ENCODE results near the gene UNKL.
"Not testable (repeated sequence)": the region's sequence is repeated elsewhere in the genome, so short reads cannot be mapped to it uniquely, and the experiment has no call there.

The UNKL gene

DNA sequence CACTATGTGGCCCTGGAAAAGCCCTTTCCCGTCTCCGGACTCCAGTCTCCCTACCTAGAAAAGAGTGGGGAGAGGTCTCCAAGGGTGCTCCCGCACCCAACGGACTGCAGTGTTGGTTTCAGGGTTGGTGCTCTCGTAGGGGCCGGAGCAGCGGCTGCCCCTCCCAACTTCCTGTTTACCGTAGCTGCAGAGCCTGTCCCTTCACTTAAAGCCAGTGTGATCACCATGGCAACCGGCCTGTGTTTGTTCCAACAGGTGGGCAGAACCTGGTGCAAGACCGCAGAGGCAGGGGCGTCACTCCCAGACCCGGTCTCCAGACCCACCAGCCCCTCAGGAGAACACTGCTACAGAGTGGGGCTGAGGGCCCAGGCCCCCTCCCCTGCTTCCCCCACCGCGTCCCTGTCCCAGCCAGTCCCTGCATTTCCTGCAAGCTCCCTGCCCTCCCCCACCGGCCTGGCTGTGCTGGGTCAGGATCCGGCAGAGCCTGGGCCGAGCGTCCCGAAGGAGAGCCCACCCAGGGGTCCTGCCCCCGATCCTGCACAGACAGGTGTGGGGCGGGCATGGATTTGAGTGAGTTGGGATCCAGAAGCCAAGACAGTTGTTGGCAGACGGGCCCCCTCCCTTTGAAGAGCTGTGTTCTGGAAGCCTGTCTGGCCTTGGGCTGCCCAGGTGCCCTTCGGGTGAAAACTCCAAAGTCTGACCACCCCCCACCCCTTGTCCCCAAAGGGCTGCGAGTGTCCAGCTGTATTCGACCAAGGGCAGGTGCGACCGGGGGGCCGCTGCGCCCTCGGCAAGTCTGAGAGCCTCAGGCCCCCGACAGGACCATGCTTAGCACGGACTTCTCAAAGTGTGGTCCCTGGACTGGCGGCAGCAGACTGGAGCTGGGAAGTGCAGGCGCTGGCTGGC is 82.5 kb downstream of the UNKL start:
- Mint-ChIP-seq H3K27ac (no peak overlapping the region), H3K4me3 (peak overlapping the region; percentile 75), H3K9me3 (ENCODE audit: low read depth) (no peaks in the 10 kb centered on the region), H3K36me3 (no peaks in the 10 kb centered on the region), H3K4me1 (ENCODE audit: low read depth) (peaks cover 18% of the 10 kb centered on the region), H3K27me3 (peaks cover 6% of the 10 kb centered on the region)

DNA sequence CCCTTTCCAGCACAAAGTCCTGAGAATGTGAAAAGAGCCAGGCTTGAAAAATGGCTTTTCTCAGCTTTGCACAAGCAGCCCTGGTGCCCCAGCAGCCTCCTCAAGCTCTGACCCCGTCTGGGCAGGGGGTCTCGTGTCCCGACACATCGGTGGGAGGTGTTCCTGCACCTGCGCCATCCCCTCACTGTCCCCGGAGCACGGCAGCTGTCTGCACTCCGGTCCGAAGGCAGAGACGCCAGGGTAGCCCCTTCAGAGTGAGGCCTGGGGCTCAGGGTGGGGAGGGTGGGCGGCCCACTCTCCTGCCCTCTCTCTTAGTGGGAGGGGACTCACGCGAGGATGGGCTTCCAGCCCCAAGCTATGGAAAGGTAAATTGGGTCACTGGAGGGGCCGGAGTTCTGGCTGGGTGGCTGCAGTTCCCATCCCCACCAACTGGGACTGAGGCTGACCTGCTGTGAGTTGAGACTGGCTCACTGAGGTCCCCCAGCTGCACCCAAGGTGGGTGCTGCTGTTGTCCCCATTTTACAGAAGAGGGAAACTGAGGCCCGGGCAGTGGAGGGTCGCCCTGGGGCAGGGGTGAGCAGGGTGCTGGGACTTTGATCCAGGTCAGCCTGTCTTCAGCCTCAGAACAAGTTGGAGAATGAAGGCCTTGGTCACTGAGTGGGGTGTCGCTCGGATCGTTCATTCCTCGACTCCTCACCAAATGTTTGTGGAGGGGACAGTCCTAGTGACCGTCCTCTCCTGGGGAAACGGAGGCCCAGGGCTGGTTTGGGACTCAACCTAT is 83.4 kb downstream of the UNKL start:
- peaks cover 6% of the 10 kb centered on the region for H3K27me3 Mint-ChIP-seq
- no peak overlapping the region for H3K27ac Mint-ChIP-seq
- H3K36me3 Mint-ChIP-seq, result no peaks in the 10 kb centered on the region

DNA sequence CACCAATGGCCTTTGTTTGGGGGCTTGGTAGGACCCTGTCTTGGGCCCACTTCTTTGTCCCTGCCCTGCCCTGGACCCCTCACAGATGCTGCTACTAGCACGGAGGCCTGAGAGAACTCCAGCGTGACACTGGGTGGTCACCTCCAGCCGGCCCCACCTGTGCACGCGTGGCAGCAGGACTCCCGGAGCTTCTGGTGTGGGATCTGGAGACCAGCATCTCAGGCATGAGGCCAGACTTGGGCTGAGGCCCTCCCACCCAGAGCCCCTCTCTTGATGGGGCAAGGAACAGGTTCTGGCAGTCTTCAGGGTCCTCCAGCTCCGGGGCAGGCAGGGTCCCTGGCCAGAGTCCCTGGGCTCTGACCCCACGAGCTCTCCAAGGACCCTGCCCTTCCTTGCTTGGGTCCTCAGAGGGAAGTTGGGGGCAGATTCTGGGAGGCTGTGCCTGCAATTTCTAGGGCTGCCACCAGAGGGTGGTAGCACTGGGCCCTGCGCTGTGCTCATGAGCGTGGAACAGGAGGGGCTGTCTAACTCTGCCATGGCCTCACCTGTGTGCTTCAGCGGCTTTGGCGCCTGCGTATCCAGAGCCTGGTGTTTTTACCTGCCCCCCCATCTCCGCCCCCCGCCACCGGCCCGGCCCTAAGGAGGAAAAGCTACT is 84.1 kb downstream of the UNKL start:
- Mint-ChIP-seq H3K27me3 (peaks cover 6% of the 10 kb centered on the region), H3K4me1 (ENCODE audit: low read depth) (peaks cover 18% of the 10 kb centered on the region), H3K27ac (no peak overlapping the region), H3K36me3 (no peaks in the 10 kb centered on the region), H3K4me3 (no peak overlapping the region), H3K9me3 (ENCODE audit: low read depth) (no peaks in the 10 kb centered on the region)

More for the DNA sequence above, 83.4 kb downstream of the UNKL start:
- no peaks in the 10 kb centered on the region for H3K9me3 Mint-ChIP-seq (ENCODE audit: low read depth)
- H3K4me1 Mint-ChIP-seq (ENCODE audit: low read depth), result peaks cover 18% of the 10 kb centered on the region
- peak overlapping the region; percentile 32 for H3K4me3 Mint-ChIP-seq

DNA sequence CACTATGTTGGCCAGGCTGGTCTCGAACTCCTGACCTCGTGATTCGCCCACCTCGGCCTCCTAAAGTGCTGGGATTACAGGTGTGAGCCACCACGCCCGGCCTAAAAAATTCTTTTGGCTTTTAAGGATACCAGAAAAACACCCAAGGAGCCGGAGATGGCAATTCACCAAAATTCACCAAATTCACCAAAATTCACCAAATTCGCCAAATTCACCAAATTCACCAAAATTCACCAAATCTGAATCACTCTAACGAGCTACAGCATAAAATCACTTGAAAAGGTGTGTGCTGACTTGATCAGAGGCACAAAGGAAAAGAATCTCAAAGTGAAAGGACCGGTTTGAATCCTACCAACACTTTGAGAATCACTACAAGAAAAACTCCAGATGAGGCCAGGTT is 85.5 kb downstream of the UNKL start:
- not testable (repeated sequence) for H3K27ac Mint-ChIP-seq; H3K36me3 Mint-ChIP-seq; H3K4me3 Mint-ChIP-seq; H3K9me3 Mint-ChIP-seq (ENCODE audit: low read depth); H3K27me3 Mint-ChIP-seq
- H3K4me1 Mint-ChIP-seq (ENCODE audit: low read depth), result peaks cover 15% of the 10 kb centered on the region

DNA sequence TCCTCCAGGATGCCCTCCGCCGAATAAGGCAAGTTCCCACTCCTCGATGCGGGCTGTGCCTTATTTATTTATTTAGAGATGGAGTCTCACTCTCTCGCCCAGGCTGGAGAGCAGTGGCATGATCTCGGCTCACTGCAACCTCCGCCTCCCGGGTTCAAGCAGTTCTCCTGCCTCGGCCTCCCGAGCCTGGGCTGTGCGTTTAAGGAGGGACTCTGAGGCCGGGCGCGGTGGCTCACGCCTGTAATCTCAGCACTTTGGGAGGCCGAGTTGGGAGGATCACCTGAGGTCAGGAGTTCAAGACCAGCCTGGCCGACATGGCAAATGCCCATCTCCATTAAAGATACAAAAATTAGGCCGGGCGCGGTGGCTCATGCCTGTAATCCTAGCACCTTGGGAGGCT is 86.4 kb downstream of the UNKL start:
- not testable (repeated sequence) for H3K9me3 Mint-ChIP-seq (ENCODE audit: low read depth); H3K27ac Mint-ChIP-seq; H3K36me3 Mint-ChIP-seq; H3K27me3 Mint-ChIP-seq; H3K4me3 Mint-ChIP-seq
- peaks cover 15% of the 10 kb centered on the region for H3K4me1 Mint-ChIP-seq (ENCODE audit: low read depth)

DNA sequence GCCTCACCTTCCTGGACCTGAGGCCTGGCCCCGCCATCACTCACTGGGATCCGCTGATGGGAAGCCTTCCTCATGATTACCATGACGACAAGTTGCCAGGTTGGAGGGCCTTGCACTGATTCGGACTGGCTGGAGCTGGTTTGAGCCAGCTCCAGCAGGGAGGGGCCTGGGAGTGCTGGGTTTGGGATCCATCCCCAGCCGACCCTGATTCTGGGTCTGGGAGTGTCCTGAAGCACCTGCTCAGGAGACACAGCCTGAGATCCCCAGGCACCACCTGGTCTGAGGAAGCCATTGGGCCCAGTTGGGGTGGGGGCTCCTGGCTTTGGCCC is 86.9 kb downstream of the UNKL start:
- H3K27me3 Mint-ChIP-seq, result peaks cover 2% of the 10 kb centered on the region
- peaks cover 13% of the 10 kb centered on the region for H3K4me1 Mint-ChIP-seq (ENCODE audit: low read depth)
- no peaks in the 10 kb centered on the region for H3K36me3 Mint-ChIP-seq
- no peak overlapping the region for H3K27ac Mint-ChIP-seq
- no peaks in the 10 kb centered on the region for H3K9me3 Mint-ChIP-seq (ENCODE audit: low read depth)
- no peak overlapping the region for H3K4me3 Mint-ChIP-seq

DNA sequence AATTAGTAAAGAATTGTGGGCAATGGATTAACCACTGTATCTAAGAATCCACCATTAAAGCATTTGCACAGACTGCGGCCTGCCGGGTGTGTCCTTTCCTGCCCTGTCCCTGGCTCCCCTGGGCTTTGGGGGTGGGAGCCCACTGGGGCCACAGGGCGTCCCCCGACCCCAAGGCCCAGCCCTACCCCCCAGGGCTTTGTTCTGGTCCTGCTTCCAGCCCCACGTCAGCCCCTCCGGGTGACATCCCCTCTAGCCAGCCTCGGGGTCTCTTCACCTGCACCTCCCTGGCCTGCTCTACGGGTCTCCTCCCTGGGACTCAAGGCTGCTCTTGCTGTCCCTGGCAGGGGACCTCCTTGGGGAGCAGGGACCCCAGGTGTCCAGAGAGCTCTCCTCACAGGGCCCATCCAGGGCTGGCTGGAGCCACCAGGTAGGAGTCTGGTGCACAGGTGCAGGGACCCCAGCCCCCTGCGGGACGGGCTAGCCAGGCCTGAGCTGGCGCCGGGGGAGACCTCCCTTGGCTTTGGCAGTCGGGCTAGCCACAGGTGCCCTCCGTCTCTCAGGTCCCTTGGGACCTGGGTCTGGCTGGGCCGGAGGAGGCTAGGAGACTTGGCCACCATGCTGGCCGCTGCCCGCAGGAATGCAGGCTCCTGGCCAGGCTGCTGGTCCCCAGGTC is 87.4 kb downstream of the UNKL start:
- Mint-ChIP-seq H3K27ac (no peak overlapping the region), H3K4me3 (no peak overlapping the region), H3K36me3 (no peaks in the 10 kb centered on the region), H3K27me3 (peaks cover 2% of the 10 kb centered on the region), H3K9me3 (ENCODE audit: low read depth) (no peaks in the 10 kb centered on the region), H3K4me1 (ENCODE audit: low read depth) (peaks cover 8% of the 10 kb centered on the region)

DNA sequence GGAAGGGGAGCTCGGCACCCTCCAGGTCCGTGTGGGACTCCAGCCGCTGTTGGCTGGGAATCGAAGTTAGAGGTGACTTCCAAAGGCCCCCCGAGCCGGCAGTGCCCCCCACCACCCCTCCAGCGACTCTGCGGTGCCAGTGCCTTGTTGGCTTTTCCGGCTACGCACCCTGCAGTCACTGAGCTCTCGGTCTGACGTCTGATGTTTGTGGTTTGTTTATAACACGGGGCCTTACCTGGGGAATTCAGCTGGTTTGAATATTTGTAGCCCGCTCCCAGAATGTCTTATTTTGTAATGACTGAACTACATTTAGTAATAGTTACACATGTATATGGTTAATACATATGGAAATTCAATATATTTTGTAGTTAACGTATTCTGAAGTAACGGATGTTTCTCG is 88.1 kb downstream of the UNKL start:
- Mint-ChIP-seq H3K4me1 (ENCODE audit: low read depth) (peaks cover 2% of the 10 kb centered on the region), H3K27ac (peak overlapping the region; percentile 55)

DNA sequence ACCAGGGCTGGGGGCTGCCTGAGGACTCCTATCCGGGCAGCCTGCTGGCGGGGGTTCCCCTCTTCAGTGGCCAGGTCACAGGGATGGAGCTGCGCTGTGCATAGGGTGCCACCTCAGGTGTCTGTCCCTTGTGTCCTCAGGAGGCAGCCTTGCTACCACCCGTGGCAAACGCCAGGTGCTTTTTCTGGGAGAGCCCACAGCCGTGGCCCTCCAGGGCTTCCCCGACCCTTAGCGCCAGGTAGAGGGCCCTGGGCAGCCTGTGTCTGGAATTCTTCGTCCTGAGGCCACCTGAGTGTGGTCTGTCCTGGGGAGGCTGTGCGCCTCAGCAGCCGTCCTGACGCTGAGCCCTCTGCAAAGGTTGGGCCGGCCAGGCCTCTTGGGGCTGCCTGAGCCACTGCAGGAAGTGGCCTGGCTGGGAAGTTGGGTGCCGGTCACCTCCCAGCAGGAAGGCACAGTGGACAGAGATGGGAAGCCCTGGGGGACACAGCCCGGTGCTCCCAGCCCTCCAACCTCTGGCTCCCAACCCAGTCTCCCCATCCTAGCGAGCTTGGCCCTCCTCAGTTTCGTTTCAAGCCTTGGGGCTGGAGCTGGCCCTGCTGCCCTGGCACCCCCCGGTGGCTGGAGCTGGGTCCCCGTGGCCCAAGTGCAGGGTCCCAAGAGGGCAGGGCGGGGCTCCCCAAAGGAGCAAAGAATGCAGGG is 88.7 kb downstream of the UNKL start:
- Mint-ChIP-seq H3K4me3 (no peak overlapping the region), H3K27me3 (no peaks in the 10 kb centered on the region), H3K36me3 (no peaks in the 10 kb centered on the region), H3K4me1 (ENCODE audit: low read depth) (no peaks in the 10 kb centered on the region), H3K27ac (no peak overlapping the region), H3K9me3 (ENCODE audit: low read depth) (no peaks in the 10 kb centered on the region)

More for the DNA sequence above, 88.1 kb downstream of the UNKL start:
- Mint-ChIP-seq H3K9me3 (ENCODE audit: low read depth) (no peaks in the 10 kb centered on the region), H3K36me3 (no peaks in the 10 kb centered on the region), H3K4me3 (no peak overlapping the region), H3K27me3 (no peaks in the 10 kb centered on the region)

DNA sequence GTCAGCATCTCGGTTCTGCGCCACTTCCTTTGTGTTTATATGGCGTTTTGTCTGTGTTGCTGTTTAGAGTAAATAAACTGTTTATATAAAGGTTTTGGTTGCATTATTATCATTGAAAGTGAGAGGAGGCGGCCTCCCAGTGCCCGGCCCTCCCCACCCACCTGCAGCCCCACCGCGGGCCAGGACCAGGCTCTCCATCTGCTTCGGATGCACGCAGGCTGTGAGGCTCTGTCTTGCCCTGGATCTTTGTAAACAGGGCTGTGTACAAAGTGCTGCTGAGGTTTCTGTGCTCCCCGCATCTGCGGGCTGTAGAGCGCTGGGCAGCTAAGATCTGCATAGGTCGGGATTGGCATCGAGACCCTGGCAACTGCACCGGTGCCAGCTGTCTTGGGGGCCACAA is 89.2 kb downstream of the UNKL start:
- no peaks in the 10 kb centered on the region for H3K4me1 Mint-ChIP-seq (ENCODE audit: low read depth)

DNA sequence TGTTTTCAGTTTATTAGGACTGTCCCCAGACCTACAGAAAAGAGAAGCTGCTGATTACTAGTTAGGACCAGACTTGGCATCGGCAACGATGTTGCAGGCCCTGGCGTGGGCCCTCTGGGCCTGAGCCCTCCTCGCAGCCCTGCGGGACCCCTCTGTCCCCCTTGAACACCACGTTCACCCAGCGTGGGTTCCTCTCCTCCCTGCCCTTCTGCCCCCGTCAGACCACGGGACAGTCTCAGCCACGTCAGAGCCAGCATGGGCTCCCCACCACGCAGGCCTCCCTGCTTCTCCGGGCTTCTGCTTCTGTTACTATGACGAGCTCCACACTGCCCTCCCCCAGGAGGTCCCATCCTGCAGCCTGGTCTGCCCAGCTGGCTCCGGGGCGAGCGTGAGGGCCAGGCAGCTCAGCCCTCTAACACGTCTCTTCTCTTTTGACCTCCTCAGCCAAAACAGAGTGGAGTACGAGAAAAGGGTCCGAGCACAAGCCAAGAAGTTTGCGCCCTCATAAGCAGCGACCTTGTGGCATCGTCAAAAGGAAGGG is 90.1 kb downstream of the UNKL start:
- no peaks in the 10 kb centered on the region for H3K9me3 Mint-ChIP-seq (ENCODE audit: low read depth)
- no peak overlapping the region for H3K27ac Mint-ChIP-seq
- H3K27me3 Mint-ChIP-seq, result no peaks in the 10 kb centered on the region
- no peak overlapping the region for H3K4me3 Mint-ChIP-seq
- H3K4me1 Mint-ChIP-seq (ENCODE audit: low read depth), result no peaks in the 10 kb centered on the region
- no peaks in the 10 kb centered on the region for H3K36me3 Mint-ChIP-seq

More for the DNA sequence above, 89.2 kb downstream of the UNKL start:
- Mint-ChIP-seq H3K9me3 (ENCODE audit: low read depth) (no peaks in the 10 kb centered on the region), H3K27ac (no peak overlapping the region), H3K4me3 (no peak overlapping the region), H3K36me3 (no peaks in the 10 kb centered on the region), H3K27me3 (no peaks in the 10 kb centered on the region)

DNA sequence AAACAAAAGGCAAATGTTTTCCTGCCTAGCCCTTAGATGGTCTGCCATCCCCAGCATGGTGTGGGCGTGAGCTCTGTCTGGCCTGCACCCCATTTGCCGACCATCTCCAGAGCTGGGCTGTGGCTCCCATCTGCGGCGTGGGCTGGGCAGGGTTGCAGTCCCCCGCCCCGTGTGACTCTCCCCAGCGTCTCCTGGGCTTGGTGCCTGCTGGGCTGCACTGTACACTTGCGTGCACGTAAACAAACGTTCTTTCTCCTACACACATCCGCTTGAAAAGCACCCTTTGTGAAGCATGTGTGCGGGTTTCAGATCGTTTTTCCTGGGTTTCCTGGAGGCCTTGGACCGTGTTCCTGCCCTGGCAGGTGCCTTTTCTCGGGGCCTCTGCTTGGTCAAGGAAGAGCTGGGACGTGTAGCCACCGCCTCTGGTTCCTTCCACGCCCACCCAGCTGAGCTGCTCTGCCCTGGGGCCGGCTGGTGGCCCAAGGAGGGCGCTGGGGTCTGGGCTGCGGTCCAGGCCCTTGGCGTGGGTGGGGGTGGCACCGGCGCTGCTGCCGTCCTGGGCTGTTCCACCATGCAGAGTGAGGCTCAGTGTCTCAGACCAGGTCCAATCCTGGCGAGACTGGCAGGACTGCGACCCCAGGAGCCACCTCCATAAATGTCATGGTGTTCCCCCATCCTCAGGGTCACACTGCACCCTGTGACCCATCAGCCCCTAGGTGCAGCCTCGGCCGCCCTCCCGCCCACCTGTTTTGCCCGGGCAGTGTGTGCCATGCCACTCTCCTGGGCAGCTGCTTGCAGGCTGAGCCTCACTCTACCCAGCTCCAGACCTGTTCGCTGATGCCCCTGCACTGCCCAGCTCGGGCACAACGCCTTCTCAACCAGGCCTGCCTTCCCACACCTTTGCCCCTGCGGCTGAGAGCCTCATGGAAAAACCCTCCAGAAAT is 90.9 kb downstream of the UNKL start:
- no peaks in the 10 kb centered on the region for H3K9me3 Mint-ChIP-seq (ENCODE audit: low read depth)
- H3K4me1 Mint-ChIP-seq (ENCODE audit: low read depth), result no peaks in the 10 kb centered on the region
- no peak overlapping the region for H3K27ac Mint-ChIP-seq
- no peaks in the 10 kb centered on the region for H3K27me3 Mint-ChIP-seq
- no peak overlapping the region for H3K4me3 Mint-ChIP-seq
- H3K36me3 Mint-ChIP-seq, result no peaks in the 10 kb centered on the region

DNA sequence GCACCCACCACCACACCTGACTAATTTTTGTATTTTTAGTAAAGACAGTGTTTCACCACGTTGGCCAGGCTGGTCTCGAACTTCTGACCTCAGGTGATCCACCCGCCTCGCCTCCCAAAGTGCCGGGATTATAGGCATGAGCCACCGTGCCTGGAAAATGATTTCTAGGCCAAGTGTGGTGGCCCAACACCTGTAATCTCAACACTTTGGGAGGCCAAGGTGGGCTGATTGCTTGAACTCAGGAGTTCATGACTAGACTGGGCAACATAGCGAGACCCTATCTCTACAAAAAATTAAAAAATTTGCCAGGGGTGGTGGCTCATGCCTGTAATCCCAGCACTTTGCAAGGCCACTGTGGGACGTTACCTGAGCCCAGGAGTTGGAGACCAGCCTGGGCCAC is 92.1 kb downstream of the UNKL start:
- Mint-ChIP-seq H3K4me3 (no peak overlapping the region), H3K27me3 (no peaks in the 10 kb centered on the region), H3K9me3 (ENCODE audit: low read depth) (no peaks in the 10 kb centered on the region), H3K4me1 (ENCODE audit: low read depth) (no peaks in the 10 kb centered on the region), H3K27ac (no peak overlapping the region), H3K36me3 (no peaks in the 10 kb centered on the region)

Measured in activated naive CD8-positive, alpha-beta T cell (primary cell).